HG02623 (cell line): ENCODE data around the gene CORO2A.
"Not testable (repeated sequence)": the region's sequence is repeated elsewhere in the genome, so short reads cannot be mapped to it uniquely, and the experiment has no call there.

Source experiments
- ATAC-seq: cut with Tn5 transposase; IDR thresholded peaks from one replicate; pipeline ENCODE4 v1.9.1; 2021; ENCODE audit warnings: moderate library complexity; ENCODE audit not compliant: unreplicated experiment

CORO2A gene

GRCh38 chr9:98144631-98145030 is 47.8 kb downstream of the CORO2A start:
- no peak for ATAC-seq

- no peak for ATAC-seq
These were observed 48.4 kb downstream of the CORO2A start for GRCh38 chr9:98144076-98144475.

GRCh38 chr9:98142925-98143481 is 49.4 kb downstream of the CORO2A start:
- ATAC-seq, result no peak

- ATAC-seq, result no peak
These were observed 50.1 kb downstream of the CORO2A start for GRCh38 chr9:98142182-98142907.

GRCh38 chr9:98140503-98140902 is 51.9 kb downstream of the CORO2A start:
- no peak for ATAC-seq

GRCh38 chr9:98136489-98136888 is 55.9 kb downstream of the CORO2A start:
- ATAC-seq, result no peak

GRCh38 chr9:98135938-98136337 is 56.5 kb downstream of the CORO2A start:
- no peak for ATAC-seq

- ATAC-seq, result no peak
These were observed 56.9 kb downstream of the CORO2A start for GRCh38 chr9:98135558-98135934.

GRCh38 chr9:98134702-98135557 is 57.5 kb downstream of the CORO2A start:
- no peak for ATAC-seq

- ATAC-seq, result no peak
These were observed 59.4 kb downstream of the CORO2A start for GRCh38 chr9:98132806-98133631.

GRCh38 chr9:98132158-98132557 is 60.3 kb downstream of the CORO2A start:
- no peak for ATAC-seq

GRCh38 chr9:98130576-98131228 is 61.7 kb downstream of the CORO2A start:
- no peak for ATAC-seq

- ATAC-seq, result not testable (repeated sequence)
These were observed 62.4 kb downstream of the CORO2A start for GRCh38 chr9:98130060-98130459.

- ATAC-seq, result peak; percentile 60
These were observed 63.0 kb downstream of the CORO2A start for GRCh38 chr9:98129451-98129881.

- no peak for ATAC-seq
These were observed 64.1 kb downstream of the CORO2A start for GRCh38 chr9:98128316-98128715.

GRCh38 chr9:98127226-98127625 is 65.2 kb downstream of the CORO2A start:
- ATAC-seq, result no peak

- no peak for ATAC-seq
These were observed 67.6 kb downstream of the CORO2A start for GRCh38 chr9:98124637-98125426.

GRCh38 chr9:98124091-98124490 is 68.3 kb downstream of the CORO2A start:
- not testable (repeated sequence) for ATAC-seq

GRCh38 chr9:98121058-98121457 is 71.4 kb downstream of the CORO2A start:
- ATAC-seq, result no peak

GRCh38 chr9:98120476-98120875 is 72.0 kb downstream of the CORO2A start:
- no peak for ATAC-seq
